Amniotic epithelial cell (primary cell): Measurements from ENCODE around the gene NBEAL2.

Experiments
- DNase-seq: peaks from one replicate; pipeline ENCODE4 v3.0.0-alpha.2; 2010; ENCODE audit warnings: low read depth

Gene NBEAL2, protein sequence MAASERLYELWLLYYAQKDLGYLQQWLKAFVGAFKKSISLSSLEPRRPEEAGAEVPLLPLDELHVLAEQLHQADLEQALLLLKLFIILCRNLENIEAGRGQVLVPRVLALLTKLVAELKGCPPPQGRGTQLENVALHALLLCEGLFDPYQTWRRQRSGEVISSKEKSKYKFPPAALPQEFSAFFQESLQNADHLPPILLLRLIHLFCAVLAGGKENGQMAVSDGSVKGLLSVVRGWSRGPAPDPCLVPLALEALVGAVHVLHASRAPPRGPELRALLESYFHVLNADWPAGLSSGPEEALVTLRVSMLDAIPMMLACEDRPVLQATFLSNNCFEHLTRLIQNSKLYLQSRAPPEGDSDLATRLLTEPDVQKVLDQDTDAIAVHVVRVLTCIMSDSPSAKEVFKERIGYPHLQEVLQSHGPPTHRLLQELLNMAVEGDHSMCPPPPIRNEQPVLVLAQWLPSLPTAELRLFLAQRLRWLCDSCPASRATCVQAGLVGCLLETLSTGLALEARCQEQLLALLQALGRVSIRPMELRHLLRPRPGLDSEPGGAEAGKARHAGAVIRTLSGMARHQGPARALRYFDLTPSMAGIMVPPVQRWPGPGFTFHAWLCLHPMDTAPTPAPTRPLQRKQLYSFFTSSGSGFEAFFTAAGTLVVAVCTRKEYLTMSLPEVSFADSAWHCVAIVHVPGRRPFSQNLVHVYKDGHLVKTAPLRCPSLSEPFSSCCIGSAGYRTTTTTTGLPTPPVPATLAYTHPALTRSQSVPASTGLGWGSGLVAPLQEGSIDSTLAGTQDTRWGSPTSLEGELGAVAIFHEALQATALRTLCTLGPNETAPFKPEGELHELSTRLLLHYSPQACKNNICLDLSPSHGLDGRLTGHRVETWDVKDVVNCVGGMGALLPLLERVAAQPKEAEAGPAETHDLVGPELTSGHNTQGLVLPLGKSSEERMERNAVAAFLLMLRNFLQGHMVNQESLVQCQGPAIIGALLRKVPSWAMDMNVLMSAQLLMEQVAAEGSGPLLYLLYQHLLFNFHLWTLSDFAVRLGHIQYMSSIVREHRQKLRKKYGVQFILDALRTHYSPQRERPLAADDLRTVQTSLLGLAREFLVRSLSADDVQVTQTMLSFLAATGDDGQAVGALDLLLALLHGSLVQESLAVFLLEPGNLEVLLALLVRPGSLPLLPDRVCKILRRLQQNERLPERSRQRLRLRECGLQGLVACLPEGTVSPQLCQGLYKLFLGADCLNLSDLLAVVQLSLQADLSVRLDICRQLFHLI (N-terminal part only)

DNA sequence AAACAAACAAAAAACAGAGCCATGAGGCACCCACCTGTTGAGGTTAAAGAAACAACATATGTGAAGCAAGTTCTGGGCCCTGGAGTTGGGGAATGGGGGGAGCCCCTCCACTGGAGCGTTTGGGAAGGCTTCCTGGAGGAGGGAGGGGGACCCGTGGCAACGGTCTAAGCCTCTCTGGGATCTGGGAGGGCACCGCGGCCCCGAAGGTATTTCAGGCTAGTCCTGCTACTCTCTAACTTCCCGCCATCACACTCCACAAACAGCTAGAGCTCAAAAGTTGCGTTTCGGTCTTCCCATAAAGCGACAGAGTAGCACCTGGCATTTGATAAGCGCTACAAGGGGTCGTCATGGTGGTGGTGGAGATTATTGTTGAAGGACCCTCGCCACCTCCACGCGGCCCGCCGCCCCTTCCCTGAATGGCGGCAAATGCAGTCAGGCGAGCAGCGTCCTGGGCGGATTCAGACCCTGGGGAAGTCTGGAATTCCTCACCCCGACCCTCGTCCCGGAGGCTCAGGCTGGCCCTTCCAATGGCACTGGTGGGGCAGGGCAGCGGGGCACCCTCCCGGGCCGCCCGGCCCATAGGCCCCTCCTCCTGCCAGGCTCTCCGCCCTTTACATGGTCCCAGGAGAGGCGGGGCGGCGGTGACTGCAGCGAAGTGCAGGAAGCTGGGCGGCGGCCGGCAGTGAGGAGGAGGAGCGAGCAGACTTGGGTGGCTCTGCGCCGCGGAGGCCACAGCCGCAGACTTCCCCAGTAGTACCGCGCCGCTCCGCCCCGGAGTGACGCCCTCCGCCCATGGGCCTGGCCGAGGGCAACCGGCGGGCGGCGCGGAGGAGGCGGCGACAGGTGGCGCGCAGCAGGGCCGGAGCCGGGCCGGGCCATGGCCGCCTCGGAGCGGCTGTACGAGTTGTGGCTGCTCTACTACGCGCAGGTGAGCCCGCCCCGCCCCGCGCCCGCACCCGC is at the start of gene NBEAL2:
NBEAL2 (plus strand) TSS at position 682 of the 960 bp plus-strand sequence; CDS start at position 878, 196 bp downstream.
- peak; percentile 83 for DNase-seq

DNA sequence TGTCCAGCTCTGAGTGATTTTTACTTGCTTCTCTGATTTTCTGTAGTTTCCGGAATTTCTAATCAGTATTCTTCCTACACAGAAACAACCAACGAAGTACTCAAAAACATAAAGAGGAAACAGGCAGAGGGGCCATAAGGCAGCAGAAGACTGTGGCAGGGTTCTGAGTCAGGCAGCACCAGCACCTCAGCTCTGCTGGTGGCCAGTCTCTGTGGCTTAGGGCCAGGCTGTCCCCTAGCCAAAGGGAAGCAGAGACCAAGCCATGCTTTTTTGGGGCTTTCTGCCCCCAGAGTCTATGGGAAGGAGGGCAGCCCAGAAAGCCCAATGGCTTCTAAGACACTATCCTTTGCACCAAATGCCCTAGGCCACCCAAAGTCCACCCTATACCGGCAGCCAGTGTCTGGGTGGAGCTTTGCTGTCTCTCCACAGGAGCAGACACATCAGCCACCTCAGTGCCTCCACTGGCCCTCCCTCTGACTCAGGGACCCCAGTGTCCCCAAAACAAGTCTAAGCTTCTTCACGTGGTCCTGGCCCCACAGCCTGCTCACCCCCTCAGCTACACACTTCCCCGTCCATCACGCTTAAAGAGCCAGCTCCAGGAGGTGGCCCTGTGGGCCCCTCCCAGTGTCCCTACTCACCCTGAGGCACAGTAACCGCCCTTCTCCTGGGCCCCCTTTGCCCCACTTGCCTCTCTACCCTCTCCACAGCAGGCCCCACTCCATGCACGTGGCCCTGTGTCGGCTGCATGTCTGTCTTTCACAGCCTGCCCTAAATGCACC is 49.1 kb upstream of the NBEAL2 start:
- no peak for DNase-seq

- no peak for DNase-seq
Measured at GRCh38 chr3:46930945-46931403, 48.5 kb upstream of the NBEAL2 start.

DNA sequence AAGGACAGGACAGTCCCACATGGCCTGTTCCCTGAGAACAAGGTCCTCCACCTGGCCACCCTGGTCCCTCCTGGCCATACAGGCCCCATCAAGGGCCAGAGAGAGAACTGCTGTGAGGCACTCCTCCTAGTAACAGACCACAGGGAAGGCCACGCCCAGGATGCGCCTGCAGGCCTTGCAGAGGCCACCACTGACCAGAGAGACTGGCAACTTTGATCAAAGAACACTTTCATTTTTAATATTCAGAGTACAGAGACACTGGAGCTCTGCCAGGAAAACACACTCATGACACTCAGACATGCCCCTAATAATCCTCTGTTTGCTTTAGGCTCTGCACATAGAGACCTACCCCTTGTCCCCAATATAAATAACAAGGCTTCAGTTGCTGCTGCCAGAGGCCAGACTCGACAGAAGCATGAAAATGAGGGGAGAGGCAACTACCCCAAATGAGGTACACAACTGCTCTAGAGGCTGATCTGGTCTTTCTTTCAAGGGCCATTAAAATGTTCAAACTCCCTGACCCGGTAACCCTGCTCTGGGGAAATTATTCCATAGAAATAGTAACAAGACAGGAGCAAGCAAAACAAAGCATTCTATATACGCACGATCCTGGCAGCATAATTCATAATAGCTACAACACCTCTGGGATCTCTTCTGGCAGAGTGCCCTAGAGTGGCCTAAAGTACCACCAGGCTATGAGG is 47.7 kb upstream of the NBEAL2 start:
- DNase-seq, result peak; percentile 52

DNA sequence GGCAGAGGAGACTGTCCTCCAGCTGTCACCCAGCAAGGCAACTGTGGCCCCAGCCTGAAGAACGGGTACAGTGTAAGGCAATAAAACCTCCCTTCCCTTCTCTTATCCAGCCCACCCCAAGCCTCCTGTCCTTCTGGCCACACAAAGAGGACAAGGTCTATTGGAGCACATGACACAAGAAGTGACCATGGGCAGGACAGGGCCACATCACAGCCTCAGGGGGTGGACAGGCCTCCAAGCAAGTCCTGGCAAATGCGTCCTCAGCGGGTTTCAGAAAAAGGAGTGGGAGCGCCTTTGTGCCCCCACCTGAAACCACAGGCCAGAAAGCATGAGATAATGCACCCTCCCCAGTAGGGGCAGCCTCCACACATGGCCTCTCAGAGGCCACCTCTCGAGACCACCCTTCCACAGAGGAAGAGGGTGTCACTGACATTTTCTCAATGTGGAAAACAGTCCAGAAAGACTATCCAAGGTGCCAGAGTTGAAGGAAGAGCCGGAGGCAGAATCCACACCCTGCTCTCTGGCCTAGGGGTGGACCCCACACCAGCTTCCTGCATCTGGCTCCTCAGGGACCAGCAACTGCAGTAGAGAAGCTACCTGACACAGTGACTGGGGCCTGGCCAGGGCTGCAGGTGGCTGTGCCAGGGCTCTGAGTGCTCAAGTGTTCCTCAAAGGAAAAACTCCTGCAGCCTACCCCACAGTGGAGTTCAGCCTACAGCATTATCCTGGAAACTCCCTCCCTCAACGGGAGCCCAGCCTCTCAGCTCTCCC is 46.8 kb upstream of the NBEAL2 start:
- DNase-seq, result no peak

DNA sequence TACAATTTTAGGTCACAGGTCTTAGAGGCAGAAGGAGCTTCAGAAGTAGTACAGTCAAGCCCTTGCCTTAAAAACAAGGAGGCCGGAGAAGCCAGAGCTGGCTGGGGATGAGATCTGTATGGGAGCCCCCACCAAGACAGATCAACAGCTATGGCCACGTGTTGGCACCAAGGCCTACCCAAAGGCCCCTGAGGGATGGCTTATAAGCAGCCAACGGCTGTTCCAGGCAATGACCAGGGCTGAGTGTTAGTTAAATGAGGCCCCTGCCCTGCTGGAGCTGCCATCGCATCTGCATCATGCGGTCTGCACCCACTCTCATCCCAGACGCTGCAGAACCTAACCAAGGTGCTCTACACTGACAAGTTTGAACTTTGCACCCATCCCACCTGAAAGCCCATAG is 46.2 kb upstream of the NBEAL2 start:
- no peak for DNase-seq

DNA sequence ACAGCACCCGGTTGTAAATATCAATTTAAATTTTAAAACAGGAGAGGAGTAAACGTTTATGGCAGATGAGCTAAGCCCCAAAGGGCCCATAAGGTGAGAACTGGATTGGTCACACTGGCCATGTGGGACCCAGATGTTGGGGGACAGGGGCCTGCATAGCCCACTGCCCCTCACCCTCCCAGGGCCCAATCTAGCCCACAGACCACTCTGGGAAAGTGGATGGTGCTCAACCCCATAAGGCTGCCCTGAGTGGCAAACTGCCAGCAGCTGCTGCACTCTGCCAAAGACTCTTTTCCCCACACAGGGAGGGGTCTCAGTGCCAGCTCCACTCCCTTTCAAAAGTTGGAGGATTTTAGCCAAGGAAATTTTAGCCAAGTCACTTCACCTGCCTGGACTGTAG is 45.4 kb upstream of the NBEAL2 start:
- no peak for DNase-seq

- DNase-seq, result peak; percentile 91
Measured at GRCh38 chr3:46934498-46935167, 44.8 kb upstream of the NBEAL2 start.

DNA sequence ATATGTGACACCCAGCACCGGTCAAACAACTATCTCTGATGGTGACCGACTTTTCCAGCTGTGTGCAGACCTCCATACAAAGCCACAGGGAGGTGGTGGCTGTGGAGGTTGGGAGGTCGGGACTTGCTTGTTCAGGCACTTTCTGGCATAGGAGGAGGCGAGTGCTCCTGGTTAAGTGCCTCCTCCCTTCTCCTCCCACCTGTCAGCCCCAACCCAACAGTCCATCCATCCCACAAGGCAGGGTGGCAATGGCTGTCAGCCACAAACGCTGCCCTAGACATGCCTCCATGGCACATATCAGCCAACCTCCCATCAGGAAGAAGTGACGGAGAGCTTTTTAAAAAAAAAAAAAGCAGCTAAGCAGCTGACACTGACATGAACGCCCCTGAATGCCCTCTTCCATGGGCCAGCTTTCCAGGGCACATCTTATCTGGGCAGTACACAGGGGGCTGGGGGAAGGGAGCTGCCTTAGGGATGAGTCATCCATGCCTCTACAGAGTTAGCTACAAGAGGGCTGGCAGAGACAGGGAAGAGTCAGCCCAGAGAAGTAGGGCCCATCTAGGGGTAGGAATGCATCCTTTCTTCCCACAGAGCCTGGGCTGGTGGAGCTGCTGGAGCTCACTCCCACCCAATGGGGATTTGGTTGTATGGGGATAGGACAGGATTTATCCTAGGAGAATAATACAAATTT is 44.2 kb upstream of the NBEAL2 start:
- peak; percentile 100 for DNase-seq

- no peak for DNase-seq
Measured at GRCh38 chr3:46935989-46936558, 43.4 kb upstream of the NBEAL2 start.

DNA sequence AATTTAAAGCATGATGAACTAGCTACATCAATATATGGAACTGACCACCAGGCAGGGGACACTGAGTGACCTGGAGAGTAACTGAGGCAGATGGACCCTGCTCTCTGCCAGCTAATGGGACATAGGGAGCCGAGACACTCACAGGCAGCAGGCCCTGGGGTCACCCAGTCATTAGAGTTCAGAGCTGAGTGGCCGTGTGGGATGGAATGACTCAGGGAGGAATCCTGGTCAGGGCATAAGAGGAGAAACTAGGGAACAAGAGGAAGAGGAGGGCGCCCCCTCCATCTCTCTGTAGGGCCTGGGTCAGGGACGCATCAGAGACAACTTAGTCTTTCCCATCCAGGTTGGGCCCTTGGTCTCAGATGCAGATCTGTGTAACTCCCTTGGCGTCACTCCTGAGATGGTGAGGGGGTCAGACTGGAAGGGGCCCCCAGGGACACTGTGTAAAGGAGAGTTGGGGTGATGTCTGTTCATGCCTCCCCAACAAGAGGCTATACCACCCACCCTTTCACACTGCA is 42.7 kb upstream of the NBEAL2 start:
- no peak for DNase-seq

DNA sequence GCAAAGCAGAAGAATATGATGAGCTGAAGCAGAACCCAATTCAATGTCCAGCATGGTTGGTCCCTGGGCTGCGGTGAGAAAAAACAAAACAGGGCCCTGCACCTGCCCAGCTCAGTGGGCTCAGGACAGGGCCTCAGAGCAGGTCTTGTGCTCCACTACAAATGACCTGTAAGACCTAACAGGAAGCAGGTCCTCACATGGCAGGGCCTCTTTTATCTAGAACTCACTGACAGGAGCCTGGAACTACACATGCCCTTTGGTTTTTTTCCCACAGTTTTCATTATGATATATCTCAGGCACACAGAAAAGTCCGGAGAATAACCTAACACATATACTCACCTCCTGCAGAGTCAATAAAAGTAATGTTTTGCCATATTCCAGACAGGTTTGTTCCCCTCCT is 41.3 kb upstream of the NBEAL2 start:
- no peak for DNase-seq

- no peak for DNase-seq
Measured at GRCh38 chr3:46939578-46940445, 39.7 kb upstream of the NBEAL2 start.

GRCh38 chr3:46942076-46942475 is 37.4 kb upstream of the NBEAL2 start:
- no peak for DNase-seq

DNA sequence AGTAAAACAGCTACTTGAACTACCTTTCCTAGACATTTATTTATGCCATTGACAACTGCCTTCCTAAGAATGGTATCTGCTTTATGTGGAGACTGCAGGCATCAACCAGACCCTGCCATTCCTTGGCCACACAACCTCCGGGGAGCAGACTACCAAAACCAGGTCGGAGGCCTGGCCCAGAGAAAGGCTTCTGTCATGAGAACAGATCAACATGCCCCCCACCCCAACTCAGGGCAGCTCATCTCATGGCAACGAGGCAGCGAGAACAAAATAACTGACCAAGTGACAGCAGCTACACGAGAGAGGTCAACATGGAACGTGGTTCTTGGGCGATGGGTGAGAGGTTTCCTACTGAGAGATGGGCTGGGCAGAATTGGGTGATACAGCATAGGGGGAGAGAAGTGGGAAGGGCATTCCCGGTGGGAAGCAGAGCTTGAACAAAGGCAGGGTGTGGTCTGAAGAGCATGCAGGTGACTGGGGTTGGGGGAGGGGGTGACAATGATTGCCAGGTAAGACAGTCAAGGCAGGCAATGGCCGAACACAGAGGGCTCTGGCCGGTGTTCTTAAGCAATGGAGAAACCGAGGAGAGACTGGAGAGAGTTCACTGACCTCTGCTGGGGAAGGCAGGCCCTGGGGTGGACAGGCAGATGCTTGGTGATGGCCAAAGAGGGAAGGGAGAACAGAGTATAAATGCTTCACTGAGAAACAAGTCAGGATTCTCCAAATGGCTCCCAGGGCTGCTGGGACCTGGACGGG is 36.8 kb upstream of the NBEAL2 start:
- no peak for DNase-seq
